Cardiac fibroblast (primary cell): ENCODE measurements around the gene STK40.

Experiments
- DNase-seq, 2 donors: peaks; one replicate each; pipeline versions ENCODE4 v3.0.0 to v3.0.0-alpha.2; 2010; ENCODE audit warnings: low read depth in 2 of 2
- H3K4me3 ChIP-seq, 2 donors: replicated peaks in 1 of 2; 1 replicate in 1 of 2; 2 replicates in 1 of 2; pipeline ENCODE4 v1.5.1; 2011; ENCODE audit warnings: low read depth in 2 of 2, low read length in 2 of 2, mild to moderate bottlenecking in 2 of 2, moderate library complexity in 1 of 2
- CTCF ChIP-seq: IDR thresholded peaks from one replicate; pipeline ENCODE4 v1.5.1; 2011; ENCODE audit warnings: low read depth, mild to moderate bottlenecking, low read length, inconsistent platforms

Gene STK40

GRCh38 chr1:36304521-36304920 is 81.2 kb downstream of the STK40 start:
- no peak for DNase-seq
- H3K4me3 ChIP-seq: no peak overlapping the region
- TF ChIP-seq CTCF: no peak

GRCh38 chr1:36303650-36304360 is 81.9 kb downstream of the STK40 start:
- DNase-seq: no peak
- no peak overlapping the region for H3K4me3 ChIP-seq
- no peak for TF ChIP-seq CTCF

GRCh38 chr1:36303244-36303643 is 82.5 kb downstream of the STK40 start:
- DNase-seq: no peak
- H3K4me3 ChIP-seq: no peak overlapping the region
- no peak for TF ChIP-seq CTCF

- H3K4me3 ChIP-seq: no peak overlapping the region
- DNase-seq: no peak
- TF ChIP-seq CTCF: no peak
Measured at GRCh38 chr1:36301220-36301619, 84.5 kb downstream of the STK40 start.

GRCh38 chr1:36300526-36300925 is 85.2 kb downstream of the STK40 start:
- DNase-seq: peak in 1 of 2 donors; percentile 17
- no peak overlapping the region for H3K4me3 ChIP-seq
- TF ChIP-seq CTCF: no peak

GRCh38 chr1:36298640-36299039 is 87.1 kb downstream of the STK40 start:
- no peak for TF ChIP-seq CTCF
- no peak for DNase-seq
- H3K4me3 ChIP-seq: no peak overlapping the region

- no peak for TF ChIP-seq CTCF
- no peak overlapping the region for H3K4me3 ChIP-seq
- no peak for DNase-seq
Measured at GRCh38 chr1:36297062-36297461, 88.7 kb downstream of the STK40 start.
